ENCODE results near the gene INTS13. TPM values are rescaled to one million over a fixed set of nuclear protein-coding genes. Genes with fewer than 3 reads are reported as not detected.

The INTS13 gene
- total and polyA plus RNA-seq, 2 of the 8 experiments (the other 6 are each of a cell fraction or from before 2014, with no cell fraction given): 20.5 to 58.2 TPM

- no peak for TF ChIP-seq CHD7 (IDR thresholded peaks at IDR 0.05; ENCODE audit: insufficient replicate concordance, low read length)
- TF ChIP-seq SIX5 (IDR thresholded peaks at IDR 0.05; ENCODE audit: low read depth, low read length): no peak
- no peak for TF ChIP-seq CBX8 (IDR thresholded peaks at IDR 0.05; ENCODE audit: borderline replicate concordance, low read depth, low read length)
- no peak for TF ChIP-seq EZH2 (IDR thresholded peaks at IDR 0.05; ENCODE audit: low read depth, low read length, severe bottlenecking)
- no peak for TF ChIP-seq TAF7 (optimal IDR thresholded peaks at IDR 0.05; ENCODE audit: borderline replicate concordance, low read depth, low read length)
Measured at GRCh38 chr12:26878661-26879119, 59.1 kb downstream of the INTS13 start (continued).
